Bronchial epithelial cell (primary cell): Measurements from ENCODE around the gene DHODH. TPM values are rescaled to one million over a fixed set of nuclear protein-coding genes. Genes with fewer than 3 reads are reported as not detected.

Experiments
- DNase-seq: peaks from one replicate; pipeline ENCODE4 v3.0.0-alpha.2; 2010; ENCODE audit warnings: low read depth
- FAIRE-seq: peaks from 2 replicates; lab custom pipeline; 2011; peaks lifted over from hg19 to GRCh38; lab: Jason Lieb, UNC
- H3K27me3 ChIP-seq: 2 replicates; pipeline ENCODE4 v1.5.1; 2011; ENCODE audit warnings: low read length; ENCODE audit not compliant: control insufficient read depth, insufficient read depth
- H3K36me3 ChIP-seq: 2 replicates; pipeline ENCODE4 v1.5.1; 2011; ENCODE audit warnings: low read length; ENCODE audit not compliant: control insufficient read depth, insufficient read depth
- H3K4me3 ChIP-seq: 2 replicates; pipeline ENCODE4 v1.5.1; 2011; ENCODE audit warnings: mild to moderate bottlenecking, low read depth, low read length, control low read depth
- CTCF ChIP-seq: IDR thresholded peaks from 2 replicates; pipeline ENCODE4 v1.5.1; 2011; ENCODE audit warnings: mild to moderate bottlenecking, moderate library complexity, low read length, control low read depth, inconsistent platforms; ENCODE audit not compliant: insufficient read depth, severe bottlenecking
- total RNA-seq: library from RNA; depleted of rRNA; stranded (reverse); fragments of >200 nt; gene quantifications from 2 replicates; pipeline ENCODE4 v1.2.1, GENCODE V29; 2014

The DHODH gene
- total RNA-seq, 1 donor from 2014 or later = 11.1 TPM

- no peak overlapping the region for H3K4me3 ChIP-seq
- no peak for TF ChIP-seq CTCF
- FAIRE-seq (no peak), DNase-seq (no peak)
- no peaks in the 10 kb centered on the region for H3K27me3 ChIP-seq
- H3K36me3 ChIP-seq = peaks cover 4% of the 10 kb centered on the region
These were observed 9.9 kb downstream of the DHODH start for GRCh38 chr16:72018470-72018869.

GRCh38 chr16:72021043-72021442 lies 12.5 kb downstream of the DHODH start:
- H3K4me3 ChIP-seq = no peak overlapping the region
- H3K27me3 ChIP-seq = no peaks in the 10 kb centered on the region
- DNase-seq (no peak), FAIRE-seq (no peak)
- peaks cover 6% of the 10 kb centered on the region for H3K36me3 ChIP-seq
- peak; percentile 47 for TF ChIP-seq CTCF

GRCh38 chr16:72022127-72022526 lies 13.6 kb downstream of the DHODH start:
- FAIRE-seq = peak; percentile 18
- TF ChIP-seq CTCF = no peak
- Histone ChIP-seq H3K36me3 (peaks cover 6% of the 10 kb centered on the region), H3K27me3 (no peaks in the 10 kb centered on the region), H3K4me3 (no peak overlapping the region)
- DNase-seq = no peak

GRCh38 chr16:72023962-72024361 lies 15.4 kb downstream of the DHODH start:
- no peaks in the 10 kb centered on the region for H3K27me3 ChIP-seq
- H3K36me3 ChIP-seq = peaks cover 3% of the 10 kb centered on the region
- peak; percentile 8 for DNase-seq
- no peak overlapping the region for H3K4me3 ChIP-seq
- TF ChIP-seq CTCF = no peak
- FAIRE-seq = no peak

GRCh38 chr16:72024862-72025382 lies 16.4 kb downstream of the DHODH start:
- H3K27me3 ChIP-seq = no peaks in the 10 kb centered on the region
- FAIRE-seq (no peak), DNase-seq (no peak)
- H3K36me3 ChIP-seq = peaks cover 3% of the 10 kb centered on the region
- no peak for TF ChIP-seq CTCF
- no peak overlapping the region for H3K4me3 ChIP-seq
